H9 (cell line): ENCODE data around the gene ZNF747. TPM values are rescaled to one million over a fixed set of nuclear protein-coding genes. Genes with fewer than 3 reads are reported as not detected.

Experiments used
- DNase-seq: peaks from one replicate; pipeline ENCODE4 v3.0.0-alpha.2; 2017
- H2AFZ ChIP-seq: one replicate; pipeline ENCODE4 v1.6.1; 2013; ENCODE audit warnings: mild to moderate bottlenecking, low read length, control low read depth, moderate library complexity
- H2AK5ac ChIP-seq: 2 replicates; pipeline ENCODE4 v1.6.1; 2013; ENCODE audit warnings: low read length, control low read depth, mixed read lengths; ENCODE audit not compliant: insufficient read length
- H2BK120ac ChIP-seq: one replicate; pipeline ENCODE4 v1.6.1; 2013; ENCODE audit warnings: low read depth, mild to moderate bottlenecking, low read length, control low read depth, inconsistent platforms; ENCODE audit not compliant: poor library complexity, severe bottlenecking
- H2BK12ac ChIP-seq: 2 replicates; pipeline ENCODE4 v1.6.1; 2013; ENCODE audit warnings: low read length, control low read depth, mixed read lengths, low read depth; ENCODE audit not compliant: insufficient read length
- H2BK15ac ChIP-seq: 2 replicates; pipeline ENCODE4 v1.6.1; 2013; ENCODE audit warnings: low read depth, low read length, control low read depth
- H2BK20ac ChIP-seq: one replicate; pipeline ENCODE4 v1.6.1; 2013; ENCODE audit warnings: low read depth, mild to moderate bottlenecking, low read length, control low read depth, inconsistent platforms; ENCODE audit not compliant: poor library complexity, severe bottlenecking
- H2BK5ac ChIP-seq: 2 replicates; pipeline ENCODE4 v1.6.1; 2013; ENCODE audit warnings: low read length, control low read depth, mixed read lengths; ENCODE audit not compliant: insufficient read length
- H3K14ac ChIP-seq: 2 replicates; pipeline ENCODE4 v1.6.1; 2013; ENCODE audit warnings: low read length, control low read depth; ENCODE audit not compliant: insufficient read depth
- H3K18ac ChIP-seq: 2 replicates; pipeline ENCODE4 v1.6.1; 2013; ENCODE audit warnings: low read depth, mild to moderate bottlenecking, mixed read lengths, low read length, control low read depth; ENCODE audit not compliant: insufficient read length
- H3K23ac ChIP-seq: 2 replicates; pipeline ENCODE4 v1.6.1; 2013; ENCODE audit warnings: low read length, control low read depth, mixed read lengths, low read depth; ENCODE audit not compliant: insufficient read length
- H3K23me2 ChIP-seq: 2 replicates; pipeline ENCODE4 v1.6.1; 2013; ENCODE audit warnings: low read depth, mild to moderate bottlenecking, mixed read lengths, low read length, control low read depth; ENCODE audit not compliant: insufficient read length, poor library complexity, severe bottlenecking
- H3K27ac ChIP-seq: 2 replicates; pipeline ENCODE4 v1.5.1; 2013; ENCODE audit warnings: low read length, control low read depth, mixed read lengths, low read depth; ENCODE audit not compliant: insufficient read length
- H3K27me3 ChIP-seq: 2 replicates; pipeline ENCODE4 v1.6.1; 2013; ENCODE audit warnings: low read length, control low read depth, inconsistent platforms; ENCODE audit not compliant: insufficient read depth
- H3K4ac ChIP-seq: 2 replicates; pipeline ENCODE4 v1.6.1; 2013; ENCODE audit warnings: low read depth, mild to moderate bottlenecking, control low read depth, inconsistent platforms, low read length, moderate library complexity
- H3K4me1 ChIP-seq: 2 replicates; pipeline ENCODE4 v1.6.1; 2013; ENCODE audit warnings: low read length, control low read depth, inconsistent platforms; ENCODE audit not compliant: insufficient read depth
- H3K4me2 ChIP-seq: 2 replicates; pipeline ENCODE4 v1.6.1; 2013; ENCODE audit warnings: low read length, control low read depth, mixed read lengths; ENCODE audit not compliant: insufficient read length, insufficient read depth
- H3K56ac ChIP-seq: 2 replicates; pipeline ENCODE4 v1.6.1; 2013; ENCODE audit warnings: low read depth, mild to moderate bottlenecking, mixed read lengths, low read length, control low read depth; ENCODE audit not compliant: insufficient read length
- H3K79me1 ChIP-seq: 2 replicates; pipeline ENCODE4 v1.6.1; 2013; ENCODE audit warnings: low read depth, mild to moderate bottlenecking, moderate library complexity, low read length, control low read depth, inconsistent platforms; ENCODE audit not compliant: insufficient read depth, poor library complexity, severe bottlenecking
- H3K79me2 ChIP-seq: 2 replicates; pipeline ENCODE4 v1.6.1; 2013; ENCODE audit warnings: low read length, control low read depth, inconsistent platforms; ENCODE audit not compliant: insufficient read depth
- H3K9ac ChIP-seq: 2 replicates; pipeline ENCODE4 v1.6.1; 2013; ENCODE audit warnings: low read length, control low read depth, mixed read lengths; ENCODE audit not compliant: insufficient read length; ENCODE audit errors: extremely low read depth
- H3K9me3 ChIP-seq: one replicate; pipeline ENCODE4 v1.6.1; 2013; ENCODE audit warnings: low read depth, low read length, inconsistent platforms; ENCODE audit not compliant: control insufficient read depth
- H3T11ph ChIP-seq: one replicate; pipeline ENCODE4 v1.6.1; 2013; ENCODE audit warnings: mild to moderate bottlenecking, low read length, control low read depth, inconsistent platforms
- H4K20me1 ChIP-seq: one replicate; pipeline ENCODE4 v1.6.1; 2013; ENCODE audit not compliant: control insufficient read depth, insufficient read length, insufficient read depth
- H4K5ac ChIP-seq: 2 replicates; pipeline ENCODE4 v1.6.1; 2013; ENCODE audit warnings: low read depth, mild to moderate bottlenecking, mixed read lengths, low read length, control low read depth; ENCODE audit not compliant: insufficient read length
- H4K8ac ChIP-seq: replicated peaks from 2 replicates; pipeline ENCODE4 v1.6.1; 2013; ENCODE audit warnings: low read length, control low read depth, mixed read lengths, low read depth; ENCODE audit not compliant: insufficient read length
- H4K91ac ChIP-seq: 2 replicates; pipeline ENCODE4 v1.6.1; 2013; ENCODE audit warnings: low read depth, mild to moderate bottlenecking, moderate library complexity, mixed read lengths, low read length, control low read depth; ENCODE audit not compliant: insufficient read length
- H3K27ac Mint-ChIP-seq, 3 experiments: 2 replicates in 2 of 3; 3 replicates in 1 of 3; pipeline ENCODE4 v1.8.0; 2020 to 2021; ENCODE audit warnings: mixed read lengths in 3 of 3, mild to moderate bottlenecking in 1 of 3, moderate library complexity in 1 of 3
- H3K27me3 Mint-ChIP-seq: 2 replicates; pipeline ENCODE4 v1.8.0; 2021; ENCODE audit warnings: low read depth, mild to moderate bottlenecking, moderate library complexity, mixed read lengths
- H3K36me3 Mint-ChIP-seq, 3 experiments: 2 replicates in 2 of 3; 3 replicates in 1 of 3; pipeline ENCODE4 v1.8.0; 2020 to 2021; ENCODE audit warnings: low read depth in 3 of 3, mixed read lengths in 3 of 3; ENCODE audit not compliant: insufficient read depth in 1 of 3
- H3K4me1 Mint-ChIP-seq, 2 experiments: 2 replicates each; pipeline ENCODE4 v1.8.0; 2020; ENCODE audit warnings: mixed read lengths in 2 of 2
- H3K4me3 Mint-ChIP-seq, 2 experiments: 2 replicates in 1 of 2; 3 replicates in 1 of 2; pipeline ENCODE4 v1.8.0; 2020 to 2021; ENCODE audit warnings: mild to moderate bottlenecking in 2 of 2, mixed read lengths in 2 of 2, moderate library complexity in 1 of 2
- H3K9me3 Mint-ChIP-seq, 2 experiments: 2 replicates in 1 of 2; 3 replicates in 1 of 2; pipeline ENCODE4 v1.8.0; 2020; ENCODE audit warnings: mild to moderate bottlenecking in 2 of 2, mixed read lengths in 2 of 2, moderate library complexity in 1 of 2
- WGBS: extraction: QIAGEN DNeasy Blood & Tissue Kit; methylation state at CpG from one replicate; pipeline ENCODE4 v1.1.7; 2013; ENCODE audit warnings: missing lambda C conversion rate, low lambda C conversion rate, mixed read lengths; ENCODE audit not compliant: insufficient read length; ENCODE audit errors: extremely low coverage; 5-methylcytosine and 5-hydroxymethylcytosine counted together
- total RNA-seq: library from RNA; stranded (reverse); gene quantifications from 2 replicates; pipeline ENCODE4 v1.2.1, GENCODE V29; 2021
- TF ChIP-seq, protein P1 (sequence below): fragments of 200-600 bp; sonication (generic); conservative IDR thresholded peaks from 3 replicates; pipeline ENCODE4 v1.8.0; 2021; ENCODE audit warnings: antibody characterized with exemption, mild to moderate bottlenecking

ZNF747 gene
- total RNA-seq, 1 experiment from 2014 or later: 18.4 TPM

DNA sequence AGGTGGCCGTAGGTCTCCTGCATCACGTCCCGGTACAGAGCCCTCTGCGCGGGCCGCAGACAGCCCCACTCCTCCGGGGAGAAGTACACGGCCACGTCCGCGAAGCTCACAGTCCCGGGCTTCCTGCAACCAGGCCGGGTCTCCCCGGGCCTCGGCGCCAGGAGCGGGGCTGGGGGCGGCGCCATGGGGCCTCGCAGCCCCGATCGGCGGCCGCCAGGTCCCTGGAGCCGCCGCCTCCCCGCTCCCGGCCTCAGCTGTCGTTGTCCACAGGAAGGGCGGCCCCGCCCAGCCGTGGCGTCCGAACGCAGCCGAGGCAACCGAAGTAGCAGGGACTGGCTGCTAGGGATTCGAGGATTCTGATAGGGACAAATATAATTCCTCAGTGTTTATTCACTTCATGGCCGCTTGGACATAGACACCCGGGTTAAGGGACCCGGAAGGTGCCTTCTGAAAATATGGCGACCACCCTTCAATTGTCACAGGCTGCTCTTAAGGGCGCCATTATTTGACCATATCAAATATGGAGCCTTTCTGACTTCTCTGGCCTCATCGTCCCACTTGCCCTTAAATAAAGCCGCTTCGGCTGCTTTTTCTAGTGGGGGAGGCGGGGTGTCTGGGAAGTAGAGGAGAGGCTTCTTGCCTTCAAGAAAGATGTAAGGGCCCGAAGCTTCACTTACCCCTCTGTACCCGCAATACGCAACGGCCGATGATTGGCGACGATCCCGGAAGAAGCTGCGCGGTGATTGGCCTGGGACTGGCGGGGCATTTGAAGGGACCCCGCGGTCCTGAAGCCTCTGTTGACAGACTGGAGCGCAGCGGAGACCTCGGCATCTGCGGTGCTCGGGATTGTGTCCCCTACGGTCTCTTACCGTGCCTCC, 37.0 kb upstream of the ZNF747 start, which contains the start of gene ZNF688:
TSS of gene ZNF688 (minus strand) at position 270 of the 878 bp plus-strand sequence. CDS start at position 185, 85 bp downstream.
- H3K27me3 ChIP-seq: no peaks in the 10 kb centered on the region
- Mint-ChIP-seq H3K27ac (peak within 1 kb of the TSS; percentile 89 to 97 (median 91); a peak in 6 of 7 replicates), H3K36me3 (no peaks in the 10 kb centered on the region; a peak in 1 of 7 replicates), H3K4me1 (peaks cover 13% of the 10 kb centered on the region in 2 experiments), H3K9me3 (no peaks in the 10 kb centered on the region), H3K27me3 (peaks cover 7% of the 10 kb centered on the region), H3K4me3 (peak within 1 kb of the TSS; percentile 83 to 95)
- H3K18ac ChIP-seq: peak within 1 kb of the TSS; percentile 18
- H4K8ac ChIP-seq: no peak within 1 kb of the TSS
- no peak within 1 kb of the TSS for H2BK5ac ChIP-seq
- no CpG with 5 or more reads among the region's 67 CpGs for WGBS
- H2AFZ ChIP-seq: no peak within 1 kb of the TSS
- DNase-seq: peak; percentile 96
- H2BK15ac ChIP-seq: no peak within 1 kb of the TSS
- peak within 1 kb of the TSS; percentile 74 for H3K14ac ChIP-seq
- H3K27ac ChIP-seq: no peak within 1 kb of the TSS
- no peaks in the 10 kb centered on the region; the same call in 1 of the 2 replicates for H3K4me1 ChIP-seq
- no peak within 1 kb of the TSS for H2BK20ac ChIP-seq
- no peak within 1 kb of the TSS for H2AK5ac ChIP-seq
- peak within 1 kb of the TSS; percentile 96 for H3K4me2 ChIP-seq
- H3K56ac ChIP-seq: no peak within 1 kb of the TSS
- H4K5ac ChIP-seq: no peak within 1 kb of the TSS
- H3K4ac ChIP-seq: no peak within 1 kb of the TSS
- H2BK120ac ChIP-seq: no peak within 1 kb of the TSS
- H3K9ac ChIP-seq: peak within 1 kb of the TSS; percentile 43
- no peak within 1 kb of the TSS for H3T11ph ChIP-seq
- H3K9me3 ChIP-seq: no peaks in the 10 kb centered on the region
- no peak within 1 kb of the TSS for H2BK12ac ChIP-seq
- no peak within 1 kb of the TSS for H3K23ac ChIP-seq
- H4K91ac ChIP-seq: no peak within 1 kb of the TSS
- H3K23me2 ChIP-seq: peaks cover 16% of the 10 kb centered on the region
- H4K20me1 ChIP-seq: no peaks in the 10 kb centered on the region
- H3K79me2 ChIP-seq: no peaks in the 10 kb centered on the region
- H3K79me1 ChIP-seq: no peaks in the 10 kb centered on the region
- TF ChIP-seq, protein P1, sequence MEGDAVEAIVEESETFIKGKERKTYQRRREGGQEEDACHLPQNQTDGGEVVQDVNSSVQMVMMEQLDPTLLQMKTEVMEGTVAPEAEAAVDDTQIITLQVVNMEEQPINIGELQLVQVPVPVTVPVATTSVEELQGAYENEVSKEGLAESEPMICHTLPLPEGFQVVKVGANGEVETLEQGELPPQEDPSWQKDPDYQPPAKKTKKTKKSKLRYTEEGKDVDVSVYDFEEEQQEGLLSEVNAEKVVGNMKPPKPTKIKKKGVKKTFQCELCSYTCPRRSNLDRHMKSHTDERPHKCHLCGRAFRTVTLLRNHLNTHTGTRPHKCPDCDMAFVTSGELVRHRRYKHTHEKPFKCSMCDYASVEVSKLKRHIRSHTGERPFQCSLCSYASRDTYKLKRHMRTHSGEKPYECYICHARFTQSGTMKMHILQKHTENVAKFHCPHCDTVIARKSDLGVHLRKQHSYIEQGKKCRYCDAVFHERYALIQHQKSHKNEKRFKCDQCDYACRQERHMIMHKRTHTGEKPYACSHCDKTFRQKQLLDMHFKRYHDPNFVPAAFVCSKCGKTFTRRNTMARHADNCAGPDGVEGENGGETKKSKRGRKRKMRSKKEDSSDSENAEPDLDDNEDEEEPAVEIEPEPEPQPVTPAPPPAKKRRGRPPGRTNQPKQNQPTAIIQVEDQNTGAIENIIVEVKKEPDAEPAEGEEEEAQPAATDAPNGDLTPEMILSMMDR: no peak
